CD4-positive, alpha-beta T cell treated with Interleukin-15 for 4 hours (primary cell): ENCODE results near the gene SLC22A23.
"Not testable (repeated sequence)": the region's sequence is repeated elsewhere in the genome, so short reads cannot be mapped to it uniquely, and the experiment has no call there.

Experiments
- DNase-seq: peaks from one replicate; pipeline ENCODE4 v3.0.0-alpha.2; 2020; ENCODE audit warnings: low spot score

SLC22A23 gene

GRCh38 chr6:3403238-3404173, 53.3 kb downstream of the SLC22A23 start:
- DNase-seq, result no peak

- no peak for DNase-seq
Observed at GRCh38 chr6:3402310-3403237, 54.3 kb downstream of the SLC22A23 start.

- DNase-seq, result no peak
Observed at GRCh38 chr6:3400162-3400561, 56.7 kb downstream of the SLC22A23 start.

- no peak for DNase-seq
Observed at GRCh38 chr6:3398755-3399696, 57.8 kb downstream of the SLC22A23 start.

GRCh38 chr6:3398165-3398562, 58.7 kb downstream of the SLC22A23 start:
- no peak for DNase-seq

GRCh38 chr6:3397229-3398164, 59.4 kb downstream of the SLC22A23 start:
- DNase-seq, result no peak

GRCh38 chr6:3396503-3397180, 60.2 kb downstream of the SLC22A23 start:
- no peak for DNase-seq

- no peak for DNase-seq
Observed at GRCh38 chr6:3394671-3395070, 62.2 kb downstream of the SLC22A23 start.

GRCh38 chr6:3393836-3394202, 63.0 kb downstream of the SLC22A23 start:
- no peak for DNase-seq

GRCh38 chr6:3392930-3393835, 63.7 kb downstream of the SLC22A23 start:
- no peak for DNase-seq

- DNase-seq, result no peak
Observed at GRCh38 chr6:3391902-3392458, 64.9 kb downstream of the SLC22A23 start.

GRCh38 chr6:3390698-3391097, 66.2 kb downstream of the SLC22A23 start:
- DNase-seq, result no peak

GRCh38 chr6:3389390-3390167, 67.3 kb downstream of the SLC22A23 start:
- no peak for DNase-seq

GRCh38 chr6:3388786-3389185, 68.1 kb downstream of the SLC22A23 start:
- no peak for DNase-seq

GRCh38 chr6:3386374-3386857, 70.4 kb downstream of the SLC22A23 start:
- no peak for DNase-seq

- no peak for DNase-seq
Observed at GRCh38 chr6:3385660-3386151, 71.1 kb downstream of the SLC22A23 start.

- DNase-seq, result not testable (repeated sequence)
Observed at GRCh38 chr6:3385181-3385580, 71.7 kb downstream of the SLC22A23 start.
